ENCODE results near the gene SLC39A2.
"Not testable (repeated sequence)": the region's sequence is repeated elsewhere in the genome, so short reads cannot be mapped to it uniquely, and the experiment has no call there.

Gene SLC39A2

GRCh38 chr14:21026274-21026987 lies 27.3 kb downstream of the SLC39A2 start:
- peak; percentile 88 to 93 for DNase-seq

DNA sequence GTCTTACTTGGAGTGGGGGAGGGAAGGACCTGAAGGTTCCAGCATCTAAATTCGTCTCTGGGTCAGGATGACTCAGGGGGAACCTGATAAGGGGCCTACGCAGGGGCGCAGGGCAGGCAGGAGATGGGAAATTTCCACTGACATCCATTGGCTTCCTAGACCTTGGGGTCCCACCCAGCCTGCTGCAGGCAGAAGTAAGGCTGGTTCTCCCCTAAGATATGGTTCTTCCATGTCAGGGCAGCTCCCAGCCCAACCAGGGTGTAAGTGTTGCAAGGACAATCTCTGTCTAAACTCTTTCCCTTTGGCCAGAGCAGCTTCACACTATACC lies 27.9 kb downstream of the SLC39A2 start:
- DNase-seq, result no peak

DNA sequence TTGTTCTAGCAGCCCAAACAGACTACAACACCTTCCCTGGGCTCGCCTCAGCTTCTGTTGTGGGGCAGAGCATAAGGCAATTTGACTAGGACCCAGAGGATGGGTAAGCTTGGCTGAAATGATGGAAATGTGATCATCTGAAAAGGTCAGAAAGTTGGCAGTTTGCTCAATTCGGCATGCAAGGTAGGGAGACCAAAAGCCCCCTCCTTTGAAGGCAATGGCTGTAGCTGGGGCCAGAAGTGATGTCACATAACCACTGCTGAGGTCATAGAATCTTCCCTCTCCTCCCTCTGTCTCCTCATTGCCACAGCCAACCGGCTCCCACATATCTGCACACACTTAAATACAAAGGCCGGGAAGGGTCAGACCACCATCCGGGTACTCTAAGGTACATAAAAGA lies 30.8 kb downstream of the SLC39A2 start, which contains the start of gene TPPP2:
TSS of gene TPPP2 (plus strand) at position 301 of the 400 bp plus-strand sequence. CDS start 365 bp downstream, outside the sequence.
- no peak for DNase-seq

- DNase-seq, result no peak
These were observed 31.4 kb downstream of the SLC39A2 start for GRCh38 chr14:21030531-21030930.

GRCh38 chr14:21032326-21033132 lies 33.4 kb downstream of the SLC39A2 start:
- DNase-seq, result no peak

DNA sequence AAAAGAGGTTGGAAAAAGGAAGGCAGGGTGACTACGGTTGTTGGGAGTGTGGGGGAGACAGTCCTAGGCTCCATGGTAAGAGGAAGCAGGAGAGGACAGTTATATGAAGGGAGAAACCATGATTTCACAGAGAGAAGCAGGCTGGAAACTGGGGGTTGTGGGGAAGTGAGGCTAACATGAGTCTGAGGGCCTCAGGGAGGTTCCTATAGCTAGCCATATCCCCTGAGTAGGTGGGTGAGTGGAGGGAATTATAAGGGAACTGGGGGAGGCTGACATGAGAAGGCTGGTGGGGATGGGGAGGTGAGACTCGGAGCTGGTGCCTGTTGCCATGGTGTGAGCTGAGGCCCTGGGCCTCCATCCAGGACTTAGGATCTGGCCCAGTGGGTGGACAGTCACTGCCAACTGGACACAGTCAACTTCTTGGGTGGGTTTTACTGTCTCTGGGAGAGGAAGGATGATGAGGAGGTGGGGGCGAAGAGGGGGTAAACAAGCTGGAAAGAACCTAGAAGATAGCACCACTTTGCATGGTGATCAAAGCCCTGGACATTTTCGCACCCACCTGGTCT lies 34.1 kb downstream of the SLC39A2 start:
- DNase-seq, result no peak

GRCh38 chr14:21034707-21035106 lies 35.6 kb downstream of the SLC39A2 start, which contains the start of gene RNASE13:
TSS of gene RNASE13 (minus strand) at chr14:21034807. CDS start at chr14:21034288, 519 bp downstream.
- DNase-seq, result no peak

GRCh38 chr14:21036751-21037150 lies 37.7 kb downstream of the SLC39A2 start:
- no peak for DNase-seq

GRCh38 chr14:21037156-21037555 lies 38.1 kb downstream of the SLC39A2 start:
- DNase-seq, result no peak

DNA sequence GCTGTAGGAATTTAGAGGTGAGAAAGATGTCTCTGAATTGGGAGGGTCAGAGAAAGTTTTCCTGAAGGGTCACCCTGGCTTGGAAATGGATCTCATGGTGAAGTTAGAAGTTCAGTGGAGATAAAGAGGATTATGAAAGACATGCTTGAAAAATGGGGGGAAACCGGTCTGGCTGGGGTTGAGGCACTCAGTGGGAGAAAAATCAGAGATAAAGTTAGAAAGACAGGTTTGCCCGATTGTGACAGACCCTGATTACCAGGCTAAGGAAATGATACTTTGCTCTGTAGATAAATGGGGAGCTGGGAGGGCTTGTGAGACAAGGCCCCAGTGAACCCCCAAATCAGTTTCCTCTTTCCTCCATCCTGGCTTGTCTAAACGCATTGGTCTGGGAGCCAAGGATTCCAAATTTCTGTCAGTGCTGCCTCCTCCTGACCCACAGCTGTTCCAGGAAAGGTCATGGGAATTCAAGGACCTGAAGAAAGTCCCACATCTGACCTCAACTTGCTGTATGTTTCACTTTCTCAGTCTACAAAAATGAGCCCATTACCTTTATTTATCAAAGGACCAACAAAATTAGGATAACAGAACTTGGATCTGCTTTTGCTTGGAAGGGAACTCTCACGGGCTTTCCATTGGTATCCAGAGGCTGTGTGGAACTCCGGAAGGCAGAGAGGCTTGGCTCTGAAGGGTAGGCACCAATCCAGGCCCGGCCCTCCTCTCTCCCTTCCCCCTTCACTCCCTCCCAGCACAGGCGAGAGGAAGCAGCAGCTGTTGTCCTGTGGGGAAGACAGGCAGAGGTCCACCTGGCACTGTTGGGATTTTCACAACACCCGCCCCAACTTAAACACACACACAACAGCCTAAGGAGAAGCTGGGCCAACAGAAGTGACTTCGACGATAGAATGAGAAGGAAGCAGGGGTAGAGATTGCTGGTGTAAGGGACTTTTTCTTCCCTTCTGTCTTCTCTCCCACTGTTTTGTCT lies 39.6 kb downstream of the SLC39A2 start:
- DNase-seq, result peak; percentile 73 to 86

DNA sequence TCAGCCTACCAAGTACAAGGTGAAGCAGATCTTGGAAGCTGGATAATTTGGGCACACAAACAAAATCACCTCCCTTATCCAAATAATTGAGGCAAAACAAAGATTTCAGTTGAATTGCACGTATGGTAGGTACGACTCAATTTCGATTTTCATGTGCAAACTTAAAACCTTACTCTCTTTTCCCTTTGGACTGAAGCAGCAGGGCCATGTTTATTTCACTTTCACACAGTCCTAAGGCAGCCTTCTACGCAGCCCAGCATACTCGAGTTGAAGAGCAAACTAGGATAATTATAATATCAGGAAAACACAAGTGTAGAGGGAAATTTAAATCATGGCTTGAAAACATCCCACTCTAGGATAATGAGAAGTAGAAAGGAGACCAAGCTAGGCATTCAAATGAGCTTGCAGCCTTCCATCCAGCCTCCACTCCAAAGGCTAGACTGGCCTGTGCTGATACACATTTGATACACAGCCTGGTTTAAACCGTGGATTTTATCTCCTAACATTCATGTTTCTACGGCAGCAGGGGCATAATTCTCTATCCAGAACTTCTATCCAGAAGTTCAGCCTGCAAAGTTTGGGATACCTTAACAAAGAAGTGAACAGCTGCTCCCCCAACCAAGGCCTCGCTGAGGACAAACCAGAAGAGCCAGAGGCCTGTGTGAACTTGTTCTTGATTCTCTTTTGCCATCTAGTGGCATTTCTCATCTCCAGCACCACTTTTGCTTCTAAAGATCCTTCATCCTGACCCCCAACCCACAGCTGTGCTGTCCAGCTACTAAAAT lies 40.7 kb downstream of the SLC39A2 start:
- peak; percentile 50 to 89 for DNase-seq

- DNase-seq, result no peak
These were observed 41.4 kb downstream of the SLC39A2 start for GRCh38 chr14:21040370-21040925.

- not testable (repeated sequence) for DNase-seq
These were observed 41.8 kb downstream of the SLC39A2 start for GRCh38 chr14:21040941-21041340.

DNA sequence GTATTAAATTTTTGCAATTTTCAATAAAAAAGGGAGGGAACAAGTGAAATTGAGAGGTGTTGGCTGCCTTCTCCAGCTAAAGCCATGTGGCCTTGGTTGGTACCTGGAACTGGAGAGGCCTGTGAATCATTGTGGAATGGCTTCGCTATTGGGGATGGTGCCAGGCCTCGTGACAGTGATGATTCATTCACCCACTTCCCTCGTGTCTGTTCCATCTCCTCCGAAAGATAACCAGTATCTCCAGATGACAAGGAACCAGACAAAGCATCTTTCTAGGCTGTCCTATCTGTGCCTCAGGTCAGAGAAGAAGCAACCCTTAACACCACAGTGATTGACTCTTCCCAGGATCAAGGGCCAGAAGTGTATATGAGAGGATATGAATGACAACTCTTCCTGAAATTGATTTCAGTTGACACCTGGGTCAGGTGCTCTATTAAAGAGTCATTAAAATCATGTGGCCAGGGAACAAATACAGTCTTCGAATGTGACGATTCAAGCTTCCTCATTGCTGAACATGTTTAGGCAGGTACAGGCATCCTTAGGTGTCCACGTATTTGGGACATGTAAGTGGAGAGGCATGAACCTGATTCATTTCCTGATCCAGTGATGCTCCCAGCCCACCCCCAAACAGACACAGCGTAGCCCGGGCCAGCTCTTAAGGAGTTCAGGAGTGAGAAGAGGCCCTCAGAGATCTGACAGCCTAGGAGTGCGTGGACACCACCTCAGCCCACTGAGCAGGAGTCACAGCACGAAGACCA lies 42.8 kb downstream of the SLC39A2 start, which contains the start of gene RNASE7:
TSS of gene RNASE7 (plus strand) at position 687 of the 758 bp plus-strand sequence. CDS start 631 bp downstream, outside the sequence.
- DNase-seq, result no peak

GRCh38 chr14:21042918-21043317 lies 43.8 kb downstream of the SLC39A2 start:
- peak; percentile 47 to 49 for DNase-seq

DNA sequence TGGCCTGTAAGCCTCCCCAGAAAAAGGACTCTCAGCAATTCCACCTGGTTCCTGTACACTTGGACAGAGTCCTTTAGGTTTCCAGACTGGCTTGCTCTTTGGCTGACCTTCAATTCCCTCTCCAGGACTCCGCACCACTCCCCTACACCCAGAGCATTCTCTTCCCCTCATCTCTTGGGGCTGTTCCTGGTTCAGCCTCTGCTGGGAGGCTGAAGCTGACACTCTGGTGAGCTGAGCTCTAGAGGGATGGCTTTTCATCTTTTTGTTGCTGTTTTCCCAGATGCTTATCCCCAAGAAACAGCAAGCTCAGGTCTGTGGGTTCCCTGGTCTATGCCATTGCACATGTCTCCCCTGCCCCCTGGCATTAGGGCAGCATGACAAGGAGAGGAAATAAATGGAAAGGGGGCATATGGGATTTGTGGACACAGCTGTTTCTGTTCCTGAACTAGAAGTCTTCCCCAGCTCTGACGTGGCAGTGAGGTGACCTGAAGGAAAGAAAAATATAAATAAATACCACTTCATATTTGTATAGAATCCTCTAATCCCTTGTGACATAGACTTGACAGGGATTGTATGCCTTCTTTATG lies 44.4 kb downstream of the SLC39A2 start:
- no peak for DNase-seq

DNA sequence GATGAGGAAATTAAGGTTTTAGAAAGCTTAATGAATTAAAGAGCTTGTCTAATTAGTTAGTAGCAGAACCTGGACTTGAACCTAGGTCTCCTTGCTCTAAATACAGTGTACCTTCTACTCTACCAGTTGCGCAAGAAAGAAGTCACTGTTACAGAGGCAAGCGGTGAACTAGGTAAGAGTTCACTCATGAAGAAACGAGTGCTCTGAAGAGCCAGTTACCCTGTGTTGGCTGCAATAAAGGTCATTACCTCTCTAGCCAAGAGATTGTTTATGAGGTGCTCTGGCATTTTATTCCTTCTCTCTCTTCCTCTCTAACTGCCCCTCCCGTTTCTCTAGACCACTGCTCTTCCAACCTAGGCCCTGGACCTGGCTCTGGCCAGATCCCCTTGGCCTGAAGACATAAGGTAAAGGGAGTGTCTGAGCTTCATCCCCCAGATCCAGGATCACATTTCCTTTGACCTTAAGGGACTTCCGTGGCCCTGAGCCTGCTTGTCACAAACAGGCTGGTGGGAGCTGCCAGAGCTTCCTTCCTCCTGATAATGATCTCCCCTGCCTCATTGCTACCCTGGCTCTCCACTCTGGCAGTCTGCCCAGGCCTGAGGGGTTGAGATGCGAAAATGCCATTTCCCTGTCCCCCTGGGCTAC lies 45.0 kb downstream of the SLC39A2 start:
- no peak for DNase-seq

DNA sequence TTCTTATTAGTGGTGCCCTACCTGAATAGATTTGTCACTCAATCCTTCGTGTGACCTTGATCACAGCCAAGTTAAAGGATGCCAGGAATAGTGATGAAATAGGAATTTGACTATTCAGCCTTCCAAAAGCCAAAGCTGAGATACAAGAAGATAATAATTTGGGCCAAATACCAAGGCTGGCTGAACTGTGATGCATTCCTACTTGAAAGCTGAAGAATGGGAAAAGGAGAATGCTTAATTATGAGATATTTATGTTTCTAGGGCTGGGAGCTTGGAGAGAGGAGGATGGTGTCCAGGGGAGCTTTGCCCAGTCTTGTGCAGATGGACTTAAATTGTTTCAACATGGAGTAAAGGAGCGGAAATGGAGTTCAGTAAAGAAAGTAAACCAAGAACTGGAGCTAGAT lies 48.3 kb downstream of the SLC39A2 start:
- no peak for DNase-seq

- DNase-seq, result no peak
These were observed 49.5 kb downstream of the SLC39A2 start for GRCh38 chr14:21048638-21049037.

All from hippocampal formation (tissue), 2 donors.